Neural progenitor cell (in vitro differentiated cells): ENCODE results near the gene LIPC. TPM values are rescaled to one million over a fixed set of nuclear protein-coding genes. Genes with fewer than 3 reads are reported as not detected.
A peak's percentile ranks its signal among the peaks of the same experiment; 100 is the strongest.

Experiments
- DNase-seq: peaks from one replicate; pipeline ENCODE4 v3.0.0-alpha.2; 2016; ENCODE audit warnings: low spot score
- H2AFZ ChIP-seq: fragments of 200-600 bp; sonication (generic); replicated peaks from 2 replicates; pipeline ENCODE4 v1.6.1; 2016; ENCODE audit warnings: antibody characterized with exemption
- H3F3A ChIP-seq: fragments of 200-600 bp; sonication (generic); 2 replicates; pipeline ENCODE4 v1.6.1; 2016; ENCODE audit warnings: antibody characterized with exemption, low read depth
- H3K27ac ChIP-seq: fragments of 200-600 bp; sonication (generic); 2 replicates; pipeline ENCODE4 v1.5.1; 2016; ENCODE audit warnings: mild to moderate bottlenecking
- H3K27me3 ChIP-seq: fragments of 200-600 bp; sonication (generic); 2 replicates; pipeline ENCODE4 v1.6.1; 2016; ENCODE audit warnings: mild to moderate bottlenecking, moderate library complexity
- H3K36me3 ChIP-seq: fragments of 200-600 bp; sonication (generic); 2 replicates; pipeline ENCODE4 v1.5.1; 2016
- H3K4me1 ChIP-seq: fragments of 200-600 bp; sonication (generic); 2 replicates; pipeline ENCODE4 v1.6.1; 2016; ENCODE audit warnings: mixed run types
- H3K4me2 ChIP-seq: fragments of 200-600 bp; sonication (generic); 2 replicates; pipeline ENCODE4 v1.6.1; 2016
- H3K4me3 ChIP-seq: fragments of 200-600 bp; sonication (generic); 2 replicates; pipeline ENCODE4 v1.5.1; 2016
- H3K79me2 ChIP-seq: fragments of 200-600 bp; sonication (generic); 2 replicates; pipeline ENCODE4 v1.6.1; 2016; ENCODE audit warnings: low read depth
- H3K9ac ChIP-seq: fragments of 200-600 bp; sonication (generic); 2 replicates; pipeline ENCODE4 v1.6.1; 2016
- H3K9me3 ChIP-seq: fragments of 200-600 bp; sonication (generic); 2 replicates; pipeline ENCODE4 v1.5.1; 2016; ENCODE audit warnings: low read depth
- H4K20me1 ChIP-seq: fragments of 200-600 bp; sonication (generic); 2 replicates; pipeline ENCODE4 v1.6.1; 2016; ENCODE audit warnings: low read depth
- H3K27ac Mint-ChIP-seq: 3 replicates; pipeline ENCODE4 v1.8.0; 2021; ENCODE audit warnings: mixed read lengths
- H3K27me3 Mint-ChIP-seq: 2 replicates; pipeline ENCODE4 v1.8.0; 2022; ENCODE audit warnings: low read depth, mild to moderate bottlenecking, inconsistent platforms, moderate library complexity, mixed read lengths; ENCODE audit not compliant: insufficient read depth
- H3K36me3 Mint-ChIP-seq: 3 replicates; pipeline ENCODE4 v1.8.0; 2021; ENCODE audit warnings: mixed read lengths
- H3K4me1 Mint-ChIP-seq: 3 replicates; pipeline ENCODE4 v1.8.0; 2021; ENCODE audit warnings: mixed read lengths
- H3K4me3 Mint-ChIP-seq: 3 replicates; pipeline ENCODE4 v1.8.0; 2021; ENCODE audit warnings: mild to moderate bottlenecking, moderate library complexity, mixed read lengths
- H3K9me3 Mint-ChIP-seq: 3 replicates; pipeline ENCODE4 v1.8.0; 2020; ENCODE audit warnings: mixed read lengths
- EZH2 ChIP-seq: fragments of 200-600 bp; sonication (generic); IDR thresholded peaks from 2 replicates; pipeline ENCODE4 v1.6.1; 2017; ENCODE audit warnings: antibody characterized with exemption, mild to moderate bottlenecking, moderate library complexity
- EZH2phosphoT487 ChIP-seq: fragments of 200-600 bp; sonication (generic); IDR thresholded peaks from 2 replicates; pipeline ENCODE4 v1.6.1; 2017; ENCODE audit warnings: antibody characterized with exemption
- total RNA-seq: library from RNA; depleted of rRNA; stranded (reverse); fragments of >200 nt; gene quantifications from 2 replicates; pipeline ENCODE4 v1.2.3, GENCODE V29; 2015; ENCODE audit warnings: low replicate concordance
- TF ChIP-seq, protein P1 (sequence below): fragments of 200-600 bp; sonication (generic); IDR thresholded peaks from 2 replicates; pipeline ENCODE4 v1.5.1; 2017; ENCODE audit warnings: antibody characterized with exemption, mild to moderate bottlenecking

LIPC gene
- total RNA-seq, 1 donor from 2014 or later = not detected

DNA sequence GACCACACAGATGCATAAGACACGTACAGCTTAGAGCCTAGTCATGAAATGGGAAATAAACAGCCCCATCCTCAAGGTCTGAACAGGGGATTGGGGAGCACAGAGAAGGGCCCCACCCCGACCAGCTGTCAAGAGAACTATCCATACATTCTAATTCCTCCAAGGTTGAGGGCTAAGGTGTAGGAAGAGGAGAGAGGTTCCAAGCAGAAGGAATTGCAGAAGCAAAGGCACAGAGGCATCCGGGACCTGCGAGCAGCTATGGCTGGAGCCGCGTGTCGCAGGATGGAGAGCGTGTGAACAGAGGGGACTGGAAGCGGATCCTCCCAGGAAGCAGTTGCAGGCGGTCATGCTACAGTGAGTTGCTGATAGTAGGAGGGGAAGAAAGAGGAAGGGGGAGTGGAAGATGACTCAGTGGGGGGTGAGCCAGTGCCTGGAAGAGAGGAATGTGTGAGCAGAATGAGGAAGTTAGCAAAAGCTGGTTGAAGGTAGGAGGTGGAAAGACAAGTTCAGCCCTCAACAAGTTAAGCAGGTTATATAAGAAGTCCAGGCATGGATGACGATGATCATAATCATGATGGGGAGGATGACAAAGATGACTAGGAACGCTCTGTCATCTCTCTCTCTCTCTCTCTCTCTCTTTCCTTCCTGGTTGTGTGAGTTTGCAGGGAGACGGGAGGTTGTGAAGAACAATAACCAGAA, 89.7 kb downstream of the LIPC start:
- Histone ChIP-seq H3K27me3 (no peaks in the 10 kb centered on the region), H3K79me2 (no peaks in the 10 kb centered on the region), H3K9me3 (no peaks in the 10 kb centered on the region), H4K20me1 (no peaks in the 10 kb centered on the region), H3K9ac (no peak overlapping the region), H3K4me1 (peaks cover 14% of the 10 kb centered on the region), H3K4me2 (no peak overlapping the region), H3K36me3 (no peaks in the 10 kb centered on the region), H2AFZ (peak overlapping the region; percentile 58), H3F3A (no peaks in the 10 kb centered on the region), H3K27ac (no peak overlapping the region), H3K4me3 (no peak overlapping the region)
- H3K27ac Mint-ChIP-seq = peak overlapping the region; percentile 26
- peaks cover 45% of the 10 kb centered on the region for H3K4me1 Mint-ChIP-seq
- TF ChIP-seq, protein P1, sequence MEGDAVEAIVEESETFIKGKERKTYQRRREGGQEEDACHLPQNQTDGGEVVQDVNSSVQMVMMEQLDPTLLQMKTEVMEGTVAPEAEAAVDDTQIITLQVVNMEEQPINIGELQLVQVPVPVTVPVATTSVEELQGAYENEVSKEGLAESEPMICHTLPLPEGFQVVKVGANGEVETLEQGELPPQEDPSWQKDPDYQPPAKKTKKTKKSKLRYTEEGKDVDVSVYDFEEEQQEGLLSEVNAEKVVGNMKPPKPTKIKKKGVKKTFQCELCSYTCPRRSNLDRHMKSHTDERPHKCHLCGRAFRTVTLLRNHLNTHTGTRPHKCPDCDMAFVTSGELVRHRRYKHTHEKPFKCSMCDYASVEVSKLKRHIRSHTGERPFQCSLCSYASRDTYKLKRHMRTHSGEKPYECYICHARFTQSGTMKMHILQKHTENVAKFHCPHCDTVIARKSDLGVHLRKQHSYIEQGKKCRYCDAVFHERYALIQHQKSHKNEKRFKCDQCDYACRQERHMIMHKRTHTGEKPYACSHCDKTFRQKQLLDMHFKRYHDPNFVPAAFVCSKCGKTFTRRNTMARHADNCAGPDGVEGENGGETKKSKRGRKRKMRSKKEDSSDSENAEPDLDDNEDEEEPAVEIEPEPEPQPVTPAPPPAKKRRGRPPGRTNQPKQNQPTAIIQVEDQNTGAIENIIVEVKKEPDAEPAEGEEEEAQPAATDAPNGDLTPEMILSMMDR = no peak
- TF ChIP-seq EZH2 (no peak), EZH2phosphoT487 (no peak)
- H3K9me3 Mint-ChIP-seq = no peaks in the 10 kb centered on the region
- DNase-seq = no peak
- no peaks in the 10 kb centered on the region for H3K36me3 Mint-ChIP-seq
- peaks cover 17% of the 10 kb centered on the region for H3K27me3 Mint-ChIP-seq
- peak overlapping the region; percentile 7 for H3K4me3 Mint-ChIP-seq

DNA sequence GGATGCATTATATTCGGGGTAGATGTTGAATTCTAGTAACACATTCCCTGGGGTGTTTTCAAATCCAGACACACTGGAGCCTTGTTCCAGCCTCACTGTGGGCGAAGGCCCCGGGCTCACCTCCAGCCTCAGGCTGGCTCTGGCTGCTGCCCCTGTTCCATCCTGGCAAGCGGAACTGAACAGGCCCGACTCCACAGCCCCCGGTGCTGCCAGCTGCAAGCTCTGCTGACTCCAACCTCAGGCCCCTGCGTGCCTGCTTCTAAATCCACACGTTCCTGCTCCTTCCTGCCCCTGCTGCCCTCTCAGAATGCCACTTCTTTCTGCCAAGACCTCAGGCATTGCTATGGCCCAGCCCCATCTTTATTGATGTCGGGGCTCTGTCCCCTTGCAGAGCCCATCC, 90.6 kb downstream of the LIPC start:
- peak overlapping the region; percentile 88 for H3K27ac Mint-ChIP-seq
- no peaks in the 10 kb centered on the region for H3K9me3 Mint-ChIP-seq
- Histone ChIP-seq H3K9ac (no peak overlapping the region), H3K9me3 (no peaks in the 10 kb centered on the region), H3F3A (no peaks in the 10 kb centered on the region), H3K4me1 (peaks cover 14% of the 10 kb centered on the region), H3K36me3 (no peaks in the 10 kb centered on the region), H3K27me3 (no peaks in the 10 kb centered on the region), H2AFZ (no peak overlapping the region), H3K79me2 (no peaks in the 10 kb centered on the region), H3K4me2 (no peak overlapping the region), H4K20me1 (no peaks in the 10 kb centered on the region), H3K4me3 (no peak overlapping the region), H3K27ac (no peak overlapping the region)
- H3K4me1 Mint-ChIP-seq = peaks cover 42% of the 10 kb centered on the region
- no peaks in the 10 kb centered on the region for H3K36me3 Mint-ChIP-seq
- H3K4me3 Mint-ChIP-seq = peak overlapping the region; percentile 44
- DNase-seq = no peak
- peaks cover 17% of the 10 kb centered on the region for H3K27me3 Mint-ChIP-seq
- TF ChIP-seq EZH2phosphoT487 = no peak
- no peak for TF ChIP-seq EZH2
- TF ChIP-seq, protein P1 = no peak

DNA sequence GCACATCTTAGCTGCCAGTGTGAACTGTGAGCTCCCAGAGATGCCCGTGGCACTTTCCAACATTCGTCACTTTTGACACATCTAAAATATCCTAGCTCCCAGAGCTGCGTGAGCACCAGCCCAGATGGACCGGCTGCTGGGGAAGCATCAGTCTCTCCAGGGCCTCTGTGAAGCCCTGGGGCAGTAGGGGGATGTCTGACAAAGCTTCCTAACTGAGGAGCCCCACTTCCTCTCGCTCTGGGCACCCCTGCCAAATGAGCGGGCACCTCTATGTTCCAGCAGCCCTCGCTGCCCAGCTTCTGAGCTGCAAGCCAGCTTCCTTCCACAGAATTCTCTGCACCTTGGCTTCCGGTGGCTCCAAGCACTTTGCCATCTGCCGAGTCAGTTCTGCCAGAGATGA, 91.1 kb downstream of the LIPC start:
- no peak for TF ChIP-seq EZH2phosphoT487
- TF ChIP-seq, protein P1 = no peak
- TF ChIP-seq EZH2 = no peak
- no peak overlapping the region for H2AFZ ChIP-seq
- no peaks in the 10 kb centered on the region for H3K9me3 Mint-ChIP-seq

More for the DNA sequence above, 91.1 kb downstream of the LIPC start:
- no peak for DNase-seq
- Histone ChIP-seq H3K27me3 (no peaks in the 10 kb centered on the region), H3K79me2 (no peaks in the 10 kb centered on the region), H3K4me1 (peaks cover 14% of the 10 kb centered on the region), H3K9ac (no peak overlapping the region), H3K4me3 (no peak overlapping the region), H3K9me3 (no peaks in the 10 kb centered on the region), H3K27ac (no peak overlapping the region), H3K36me3 (no peaks in the 10 kb centered on the region), H3F3A (no peaks in the 10 kb centered on the region), H3K4me2 (no peak overlapping the region), H4K20me1 (no peaks in the 10 kb centered on the region)
- Mint-ChIP-seq H3K27me3 (peaks cover 17% of the 10 kb centered on the region), H3K36me3 (no peaks in the 10 kb centered on the region), H3K27ac (no peak overlapping the region), H3K4me3 (no peak overlapping the region), H3K4me1 (peaks cover 40% of the 10 kb centered on the region)
